Nephron progenitor cell (in vitro differentiated cells): ENCODE results near the gene IGFBPL1.

Source experiments
- DNase-seq: peaks from one replicate; pipeline ENCODE4 v3.0.0; 2021
- H3K27ac Mint-ChIP-seq: 2 replicates; pipeline ENCODE4 v1.8.0; 2021; ENCODE audit warnings: mild to moderate bottlenecking, moderate library complexity, mixed read lengths
- H3K27me3 Mint-ChIP-seq: 2 replicates; pipeline ENCODE4 v1.8.0; 2021; ENCODE audit warnings: mild to moderate bottlenecking, low read depth, mixed read lengths; ENCODE audit not compliant: poor library complexity
- H3K36me3 Mint-ChIP-seq: 2 replicates; pipeline ENCODE4 v1.8.0; 2021; ENCODE audit warnings: low read depth, mixed read lengths
- H3K4me1 Mint-ChIP-seq: 2 replicates; pipeline ENCODE4 v1.8.0; 2021; ENCODE audit warnings: mixed read lengths
- H3K4me3 Mint-ChIP-seq: 2 replicates; pipeline ENCODE4 v1.8.0; 2021; ENCODE audit warnings: mild to moderate bottlenecking, moderate library complexity, mixed read lengths
- H3K9me3 Mint-ChIP-seq: 2 replicates; pipeline ENCODE4 v1.8.0; 2021; ENCODE audit warnings: mild to moderate bottlenecking, moderate library complexity, mixed read lengths
- CTCF ChIP-seq: fragments of 200-600 bp; sonication (generic); IDR thresholded peaks from 2 replicates; pipeline ENCODE4 v1.5.0; 2021; ENCODE audit warnings: antibody characterized with exemption

The IGFBPL1 gene

GRCh38 chr9:38376021-38376670 is 48.1 kb downstream of the IGFBPL1 start:
- H3K27ac Mint-ChIP-seq, result peak overlapping the region; percentile 26
- no peaks in the 10 kb centered on the region for H3K9me3 Mint-ChIP-seq
- TF ChIP-seq CTCF, result no peak
- H3K36me3 Mint-ChIP-seq, result no peaks in the 10 kb centered on the region
- peaks cover 55% of the 10 kb centered on the region for H3K4me1 Mint-ChIP-seq
- peaks cover 46% of the 10 kb centered on the region for H3K27me3 Mint-ChIP-seq
- peak overlapping the region; percentile 17 for H3K4me3 Mint-ChIP-seq
- peak; percentile 55 for DNase-seq

GRCh38 chr9:38375572-38375963 is 48.7 kb downstream of the IGFBPL1 start:
- H3K27me3 Mint-ChIP-seq, result peaks cover 52% of the 10 kb centered on the region
- DNase-seq, result no peak
- H3K4me1 Mint-ChIP-seq, result peaks cover 49% of the 10 kb centered on the region

GRCh38 chr9:38374847-38375571 is 49.2 kb downstream of the IGFBPL1 start:
- Mint-ChIP-seq H3K4me3 (peak overlapping the region; percentile 21), H3K27me3 (peaks cover 58% of the 10 kb centered on the region), H3K27ac (no peak overlapping the region), H3K36me3 (no peaks in the 10 kb centered on the region), H3K9me3 (no peaks in the 10 kb centered on the region), H3K4me1 (peaks cover 43% of the 10 kb centered on the region)
- no peak for TF ChIP-seq CTCF
- DNase-seq, result no peak

More at GRCh38 chr9:38375572-38375963, 48.7 kb downstream of the IGFBPL1 start:
- Mint-ChIP-seq H3K9me3 (no peaks in the 10 kb centered on the region), H3K4me3 (peak overlapping the region; percentile 21), H3K36me3 (no peaks in the 10 kb centered on the region), H3K27ac (no peak overlapping the region)
- no peak for TF ChIP-seq CTCF

GRCh38 chr9:38373679-38374078 is 50.6 kb downstream of the IGFBPL1 start:
- no peak overlapping the region for H3K27ac Mint-ChIP-seq
- no peaks in the 10 kb centered on the region for H3K9me3 Mint-ChIP-seq
- DNase-seq, result no peak
- H3K4me3 Mint-ChIP-seq, result no peak overlapping the region
- H3K4me1 Mint-ChIP-seq, result peaks cover 31% of the 10 kb centered on the region
- H3K36me3 Mint-ChIP-seq, result no peaks in the 10 kb centered on the region
- peaks cover 65% of the 10 kb centered on the region for H3K27me3 Mint-ChIP-seq
- TF ChIP-seq CTCF, result no peak

- TF ChIP-seq CTCF, result no peak
- no peak overlapping the region for H3K4me3 Mint-ChIP-seq
- no peak overlapping the region for H3K27ac Mint-ChIP-seq
- H3K4me1 Mint-ChIP-seq, result peaks cover 24% of the 10 kb centered on the region
- DNase-seq, result no peak
- no peaks in the 10 kb centered on the region for H3K9me3 Mint-ChIP-seq
- no peaks in the 10 kb centered on the region for H3K36me3 Mint-ChIP-seq
- peaks cover 67% of the 10 kb centered on the region for H3K27me3 Mint-ChIP-seq
Measured at GRCh38 chr9:38372762-38373619, 51.3 kb downstream of the IGFBPL1 start.
